PC-9 (cell line): ENCODE data around the gene RXRB. TPM values are rescaled to one million over a fixed set of nuclear protein-coding genes. Genes with fewer than 3 reads are reported as not detected.
A peak's percentile ranks its signal among the peaks of the same experiment; 100 is the strongest.

Experiments used
- BruUV-seq: library from RNA; stranded (reverse); fragments of 400-500 nt; replicated peaks from 2 replicates; lab custom pipeline; 2021; lab: Mats Ljungman, UMichigan
- CTCF ChIA-PET: fragments of 300-600 bp; sonication (Branson Sonifier 250); formaldehyde crosslinking; loops from one replicate; lab custom pipeline; 2022; ENCODE audit warnings: antibody characterized with exemption; lab: Charles Lee
- POLR2A ChIA-PET: fragments of 300-600 bp; sonication (Branson Sonifier 250); formaldehyde crosslinking; loops from one replicate; lab custom pipeline; 2022; ENCODE audit warnings: antibody characterized with exemption; ENCODE audit not compliant: unreplicated experiment; lab: Charles Lee
- DNase-seq, 2 experiments: peaks; one replicate each; pipeline versions ENCODE4 v3.0.0 to v3.0.0-alpha.2; 2015 to 2022; ENCODE audit warnings: mixed read lengths in 1 of 2
- H2AFZ ChIP-seq: fragments of 200-600 bp; sonication (generic); 2 replicates; pipeline ENCODE4 v1.8.1; 2017; ENCODE audit warnings: antibody characterized with exemption
- H3F3A ChIP-seq: fragments of 200-600 bp; sonication (generic); 2 replicates; pipeline ENCODE4 v1.8.1; 2017; ENCODE audit warnings: antibody characterized with exemption, mild to moderate bottlenecking, low read depth; ENCODE audit not compliant: insufficient read depth
- H3K27ac ChIP-seq: fragments of 200-600 bp; sonication (generic); 2 replicates; pipeline ENCODE4 v1.6.1; 2016; ENCODE audit warnings: mixed run types
- H3K27me3 ChIP-seq: fragments of 200-600 bp; sonication (generic); 2 replicates; pipeline ENCODE4 v1.6.1; 2016; ENCODE audit warnings: low read depth, mixed run types; ENCODE audit not compliant: insufficient read depth
- H3K36me3 ChIP-seq: fragments of 200-600 bp; sonication (generic); 2 replicates; pipeline ENCODE4 v1.6.1; 2016; ENCODE audit warnings: low read depth, mixed run types
- H3K4me1 ChIP-seq: fragments of 200-600 bp; sonication (generic); replicated peaks from 2 replicates; pipeline ENCODE4 v1.6.1; 2016; ENCODE audit warnings: mixed run types; ENCODE audit not compliant: insufficient read depth
- H3K4me2 ChIP-seq: fragments of 200-600 bp; sonication (generic); 2 replicates; pipeline ENCODE4 v1.6.1; 2017; ENCODE audit warnings: mixed run types
- H3K4me3 ChIP-seq: fragments of 200-600 bp; sonication (generic); 2 replicates; pipeline ENCODE4 v1.6.1; 2016; ENCODE audit warnings: mixed run types
- H3K79me2 ChIP-seq: fragments of 200-600 bp; sonication (generic); 2 replicates; pipeline ENCODE4 v1.6.1; 2017; ENCODE audit warnings: low read depth, mixed run types
- H3K9me2 ChIP-seq: fragments of 200-600 bp; sonication (generic); 2 replicates; pipeline ENCODE4 v1.8.1; 2017; ENCODE audit warnings: mild to moderate bottlenecking; ENCODE audit not compliant: insufficient read depth
- H3K9me3 ChIP-seq: fragments of 200-600 bp; sonication (generic); 2 replicates; pipeline ENCODE4 v1.8.1; 2016; ENCODE audit warnings: low read depth; ENCODE audit not compliant: insufficient read depth
- H4K20me1 ChIP-seq: fragments of 200-600 bp; sonication (generic); 2 replicates; pipeline ENCODE4 v1.8.1; 2017; ENCODE audit not compliant: insufficient read depth
- EZH2 ChIP-seq: fragments of 200-600 bp; sonication (generic); IDR thresholded peaks from 2 replicates; pipeline ENCODE4 v1.8.0; 2017; ENCODE audit warnings: antibody characterized with exemption, low read depth
- intact Hi-C: fragments of 100-400 bp; cut with micrococcal nuclease; formaldehyde crosslinking; loops from one replicate; pipeline ENCODE4 v1.10.0; 2022; ENCODE audit not compliant: unreplicated experiment
- total RNA-seq: library from RNA; stranded (reverse); gene quantifications from 2 replicates; pipeline ENCODE4 v1.2.3, GENCODE V29; 2021
- TF ChIP-seq, protein P1 (sequence below): fragments of 200-600 bp; sonication (generic); conservative IDR thresholded peaks from 2 replicates; pipeline ENCODE4 v1.6.1; 2017; ENCODE audit warnings: mixed run types, antibody characterized with exemption, mild to moderate bottlenecking, moderate library complexity

The RXRB gene
- total RNA-seq, 1 experiment from 2014 or later = 49.8 TPM

DNA sequence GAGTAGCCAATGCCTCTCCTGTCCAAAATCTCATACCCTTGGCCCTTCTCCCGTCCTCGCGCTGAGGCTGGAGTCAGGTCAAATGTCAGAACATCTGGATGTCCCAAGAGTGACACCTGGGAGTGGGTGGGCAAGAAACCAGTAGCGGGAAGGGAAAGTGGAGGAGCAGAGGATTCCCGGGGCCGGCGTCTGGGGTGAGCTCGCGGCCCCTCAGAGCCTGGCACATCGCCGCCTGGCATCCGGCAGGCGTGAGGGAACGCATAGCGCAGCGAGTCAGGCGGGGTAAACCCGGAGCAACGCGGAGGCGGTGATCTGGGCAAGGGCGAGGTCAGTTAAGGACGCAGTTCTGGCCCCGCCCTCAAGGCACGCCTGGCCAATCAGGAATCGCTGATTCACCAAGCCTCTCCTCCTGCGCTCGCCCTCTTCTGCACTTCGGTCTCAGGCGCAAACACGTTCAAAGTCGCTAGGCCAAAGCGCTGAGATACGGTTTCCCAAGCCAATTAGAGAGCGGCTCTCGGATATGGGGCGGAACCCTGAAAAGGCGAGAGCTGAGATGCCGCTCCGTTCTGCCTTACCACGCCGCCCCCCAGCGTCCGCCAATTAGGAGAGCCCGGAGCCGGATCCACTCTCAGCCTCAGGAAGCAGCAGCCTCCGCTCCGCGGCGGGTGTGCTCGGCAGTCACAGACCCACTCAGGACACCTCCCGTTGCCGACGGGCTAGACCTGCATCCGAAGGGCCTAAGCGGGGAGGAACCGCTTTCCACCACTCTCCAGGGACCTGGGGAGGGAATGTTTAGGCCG lies 48.7 kb upstream of the RXRB start:
- Histone ChIP-seq H2AFZ (peak overlapping the region; percentile 81), H3K9me2 (no peaks in the 10 kb centered on the region), H3K4me2 (peak overlapping the region; percentile 94), H3K79me2 (no peaks in the 10 kb centered on the region), H3F3A (peaks cover 34% of the 10 kb centered on the region), H3K9me3 (no peaks in the 10 kb centered on the region), H3K36me3 (peaks cover 12% of the 10 kb centered on the region; the same call in 1 of the 2 replicates), H3K4me1 (peaks cover 28% of the 10 kb centered on the region), H3K27me3 (peaks cover 16% of the 10 kb centered on the region), H3K4me3 (peak overlapping the region; percentile 69), H3K27ac (peak overlapping the region; percentile 66), H4K20me1 (no peaks in the 10 kb centered on the region)
- ChIA-PET POLR2A (interaction anchor here (0.6 kb wide), 2 partner anchors 49 to 277 kb away, joined by 4 to 5 read pairs; no protein-coding TSS in a partner anchor), CTCF (interaction anchor here (0.6 to 0.9 kb wide), 5 partner anchors 11 to 432 kb away, joined by 3 to 10 read pairs (median 4); partner anchors contain the start of genes HLA-DOB and WDR46)
- TF ChIP-seq EZH2 = no peak
- TF ChIP-seq, protein P1, sequence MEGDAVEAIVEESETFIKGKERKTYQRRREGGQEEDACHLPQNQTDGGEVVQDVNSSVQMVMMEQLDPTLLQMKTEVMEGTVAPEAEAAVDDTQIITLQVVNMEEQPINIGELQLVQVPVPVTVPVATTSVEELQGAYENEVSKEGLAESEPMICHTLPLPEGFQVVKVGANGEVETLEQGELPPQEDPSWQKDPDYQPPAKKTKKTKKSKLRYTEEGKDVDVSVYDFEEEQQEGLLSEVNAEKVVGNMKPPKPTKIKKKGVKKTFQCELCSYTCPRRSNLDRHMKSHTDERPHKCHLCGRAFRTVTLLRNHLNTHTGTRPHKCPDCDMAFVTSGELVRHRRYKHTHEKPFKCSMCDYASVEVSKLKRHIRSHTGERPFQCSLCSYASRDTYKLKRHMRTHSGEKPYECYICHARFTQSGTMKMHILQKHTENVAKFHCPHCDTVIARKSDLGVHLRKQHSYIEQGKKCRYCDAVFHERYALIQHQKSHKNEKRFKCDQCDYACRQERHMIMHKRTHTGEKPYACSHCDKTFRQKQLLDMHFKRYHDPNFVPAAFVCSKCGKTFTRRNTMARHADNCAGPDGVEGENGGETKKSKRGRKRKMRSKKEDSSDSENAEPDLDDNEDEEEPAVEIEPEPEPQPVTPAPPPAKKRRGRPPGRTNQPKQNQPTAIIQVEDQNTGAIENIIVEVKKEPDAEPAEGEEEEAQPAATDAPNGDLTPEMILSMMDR = no peak
- DNase-seq = peak; percentile 95 to 97
- BruUV-seq = no TSS peak
- intact Hi-C loops = loop anchor here (1.0 to 5.0 kb wide), 6 partner anchors 48 to 411 kb away; partner anchors contain the start of genes RXRB, SLC39A7 and TAP2

GRCh38 chr6:33248643-33248931 lies 48.1 kb upstream of the RXRB start:
- Histone ChIP-seq H3K79me2 (no peaks in the 10 kb centered on the region), H3K36me3 (peaks cover 12% of the 10 kb centered on the region; the same call in 1 of the 2 replicates), H3K4me2 (peak overlapping the region; percentile 94), H3F3A (peaks cover 34% of the 10 kb centered on the region), H3K27me3 (peaks cover 18% of the 10 kb centered on the region), H3K27ac (no peak overlapping the region), H3K9me3 (no peaks in the 10 kb centered on the region), H2AFZ (peak overlapping the region; percentile 71), H3K9me2 (no peaks in the 10 kb centered on the region), H3K4me1 (peaks cover 28% of the 10 kb centered on the region), H3K4me3 (peak overlapping the region; percentile 69), H4K20me1 (no peaks in the 10 kb centered on the region)
- DNase-seq = no peak
- TSS peak; percentile 62 for BruUV-seq
- CTCF ChIA-PET = interaction anchor here (0.6 kb wide), 2 partner anchors 11 to 40 kb away, joined by 4 read pairs; partner anchors contain the start of gene WDR46
- TF ChIP-seq, protein P1 = peak; percentile 57; the same call in 1 of the 2 replicates
- no peak for TF ChIP-seq EZH2
- POLR2A ChIA-PET = no interaction called here
- intact Hi-C loops = loop anchor here (1.0 to 5.0 kb wide), 5 partner anchors 48 to 363 kb away; partner anchors contain the start of genes RXRB and SLC39A7

GRCh38 chr6:33247977-33248642 lies 47.6 kb upstream of the RXRB start:
- Histone ChIP-seq H3K9me2 (no peaks in the 10 kb centered on the region), H3K27ac (no peak overlapping the region), H3K36me3 (peaks cover 12% of the 10 kb centered on the region; the same call in 1 of the 2 replicates), H3F3A (peaks cover 33% of the 10 kb centered on the region), H3K27me3 (peaks cover 23% of the 10 kb centered on the region), H3K79me2 (no peaks in the 10 kb centered on the region), H3K4me1 (peaks cover 28% of the 10 kb centered on the region), H3K9me3 (no peaks in the 10 kb centered on the region), H3K4me3 (peak overlapping the region; percentile 69), H4K20me1 (no peaks in the 10 kb centered on the region), H3K4me2 (peak overlapping the region; percentile 94), H2AFZ (peak overlapping the region; percentile 76)
- peak; percentile 52 to 83 for DNase-seq
- ChIA-PET CTCF (interaction anchor here (0.6 to 0.7 kb wide), 5 partner anchors 40 to 1003 kb away, joined by 3 to 11 read pairs (median 3); partner anchors contain the start of genes RING1 and TAP2), POLR2A (no interaction called here)
- TF ChIP-seq EZH2 = no peak
- TF ChIP-seq, protein P1 = peak; percentile 90
- no TSS peak for BruUV-seq
- intact Hi-C loops = loop anchor here (1.0 to 5.0 kb wide), 5 partner anchors 47 to 363 kb away; partner anchors contain the start of genes RXRB and SLC39A7
